Stomach smooth muscle (tissue), 2 donors: ENCODE data around the gene HSP90AA1.
"Not testable (repeated sequence)": the region's sequence is repeated elsewhere in the genome, so short reads cannot be mapped to it uniquely, and the experiment has no call there.

ENCODE experiments used
- H3K27ac ChIP-seq: one replicate; pipeline ENCODE4 v1.7.0; 2013; ENCODE audit warnings: mild to moderate bottlenecking, low read length, inconsistent platforms
- H3K27me3 ChIP-seq, 2 donors: one replicate each; pipeline ENCODE4 v1.7.0; 2013; ENCODE audit warnings: low read length in 2 of 2; ENCODE audit not compliant: insufficient read depth in 2 of 2, control insufficient read depth in 1 of 2
- H3K36me3 ChIP-seq, 2 donors: one replicate each; pipeline ENCODE4 v1.7.0; 2013; ENCODE audit warnings: low read length in 2 of 2; ENCODE audit not compliant: control insufficient read depth in 2 of 2, insufficient read depth in 2 of 2
- H3K4me1 ChIP-seq: one replicate; pipeline ENCODE4 v1.7.0; 2013; ENCODE audit warnings: low read length; ENCODE audit not compliant: control insufficient read depth, insufficient read depth
- H3K4me3 ChIP-seq, 2 donors: one replicate each; pipeline ENCODE4 v1.7.0; 2013; ENCODE audit warnings: low read length in 2 of 2
- H3K9ac ChIP-seq, 2 donors: one replicate each; pipeline ENCODE4 v1.7.0; 2013; ENCODE audit warnings: low read length in 2 of 2, mild to moderate bottlenecking in 1 of 2
- H3K9me3 ChIP-seq, 2 donors: one replicate each; pipeline ENCODE4 v1.7.0; 2013; ENCODE audit warnings: low read length in 2 of 2; ENCODE audit not compliant: control insufficient read depth in 2 of 2
- donor health status: healthy.
- donor health status: Pancreatic carcinoma.

HSP90AA1 gene

DNA sequence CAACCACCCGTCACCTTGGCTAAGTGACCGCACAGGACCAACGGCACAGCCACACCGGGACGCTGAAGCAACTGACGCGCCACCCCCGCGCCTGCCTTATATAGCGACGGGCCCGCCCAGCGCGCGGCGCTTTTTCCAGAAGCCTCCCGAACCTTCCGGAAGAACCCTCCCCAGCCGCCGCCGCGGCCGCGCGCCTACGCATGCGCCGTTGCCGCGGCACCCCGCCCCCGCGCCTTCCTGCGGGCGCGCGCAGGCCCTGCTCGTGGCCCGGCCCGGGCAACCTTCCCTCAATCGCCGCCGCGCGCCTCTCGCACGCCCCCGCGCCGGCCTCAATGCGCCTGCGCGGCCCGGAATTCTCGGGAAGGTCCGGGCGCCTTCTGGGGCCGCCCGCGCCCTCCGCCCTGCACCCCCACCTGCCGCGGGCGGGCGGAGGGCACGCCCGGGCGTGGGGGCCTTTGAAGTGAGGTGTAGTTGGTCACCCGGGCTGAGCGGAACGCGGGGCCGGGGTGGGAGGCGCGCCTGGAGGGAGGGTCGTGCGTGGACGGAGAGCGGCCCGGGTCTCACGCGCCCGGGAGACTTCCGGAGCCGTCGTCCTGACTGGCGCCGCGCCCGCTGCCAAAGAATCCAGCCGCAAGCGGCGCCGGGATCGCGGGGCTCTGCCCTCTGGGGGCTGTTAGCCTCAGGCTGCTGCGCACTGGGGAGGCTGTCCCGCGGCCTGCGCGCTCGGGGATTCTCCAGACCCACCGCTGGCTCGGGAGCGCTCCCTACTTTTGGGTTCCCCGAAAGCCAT, at the start of gene HSP90AA1:
HSP90AA1 (minus strand) TSS at position 73 of the 790 bp plus-strand sequence. CDS start 666 bp downstream, outside the sequence.
- no peaks in the 10 kb centered on the region for H3K27me3 ChIP-seq
- H3K36me3 ChIP-seq = peaks cover 25 to 35% of the 10 kb centered on the region in 2 donors
- H3K4me3 ChIP-seq = peak within 1 kb of the TSS; percentile 78 to 88
- peak within 1 kb of the TSS; percentile 87 to 95 for H3K9ac ChIP-seq
- peak within 1 kb of the TSS; percentile 93 for H3K27ac ChIP-seq
- no peaks in the 10 kb centered on the region for H3K9me3 ChIP-seq
- H3K4me1 ChIP-seq = peaks cover 29% of the 10 kb centered on the region

DNA sequence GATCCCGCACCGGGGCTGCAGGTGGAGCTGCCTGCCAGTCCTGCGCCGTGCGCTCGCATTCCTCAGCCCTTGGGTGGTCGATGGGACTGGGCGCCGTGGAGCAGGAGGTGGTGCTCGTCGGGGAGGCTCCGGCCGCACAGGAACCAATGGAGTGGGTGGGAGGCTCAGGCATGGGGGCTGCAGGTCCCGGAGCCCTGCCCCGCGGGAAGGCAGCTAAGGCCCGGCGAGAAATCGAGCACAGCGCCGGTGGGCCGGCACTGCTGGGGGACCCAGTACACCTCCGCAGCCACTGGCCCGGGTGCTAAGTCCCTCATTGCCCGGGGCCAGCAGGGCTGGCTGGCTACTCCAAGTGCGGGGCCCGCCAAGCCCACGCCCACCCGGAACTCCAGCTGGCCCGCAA, 48.6 kb upstream of the HSP90AA1 start:
- H3K4me3 ChIP-seq, H3K36me3 ChIP-seq, H3K27ac ChIP-seq, H3K27me3 ChIP-seq, H3K9me3 ChIP-seq, H3K4me1 ChIP-seq, H3K9ac ChIP-seq: not testable (repeated sequence)

DNA sequence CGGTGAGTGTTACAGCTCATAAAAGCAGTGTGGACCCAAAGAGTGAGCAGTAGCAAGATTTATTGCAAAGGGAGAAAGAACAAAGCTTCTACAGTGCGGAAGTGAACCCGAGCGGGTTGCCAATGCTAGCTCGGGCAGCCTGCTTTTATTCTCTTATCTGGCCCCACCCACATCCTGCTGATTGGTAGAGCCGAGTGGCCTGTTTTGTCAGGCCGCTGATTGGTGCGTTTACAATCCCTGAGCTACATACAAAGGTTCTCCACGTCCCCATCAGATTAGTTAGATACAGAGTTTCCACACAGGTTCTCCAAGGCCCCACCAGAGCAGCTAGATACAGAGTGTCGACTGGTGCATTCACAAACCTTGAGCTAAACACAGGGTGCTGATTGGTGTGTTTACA, 47.9 kb upstream of the HSP90AA1 start:
- not testable (repeated sequence) for H3K4me1 ChIP-seq, H3K27me3 ChIP-seq, H3K36me3 ChIP-seq, H3K9me3 ChIP-seq, H3K9ac ChIP-seq, H3K27ac ChIP-seq, H3K4me3 ChIP-seq

DNA sequence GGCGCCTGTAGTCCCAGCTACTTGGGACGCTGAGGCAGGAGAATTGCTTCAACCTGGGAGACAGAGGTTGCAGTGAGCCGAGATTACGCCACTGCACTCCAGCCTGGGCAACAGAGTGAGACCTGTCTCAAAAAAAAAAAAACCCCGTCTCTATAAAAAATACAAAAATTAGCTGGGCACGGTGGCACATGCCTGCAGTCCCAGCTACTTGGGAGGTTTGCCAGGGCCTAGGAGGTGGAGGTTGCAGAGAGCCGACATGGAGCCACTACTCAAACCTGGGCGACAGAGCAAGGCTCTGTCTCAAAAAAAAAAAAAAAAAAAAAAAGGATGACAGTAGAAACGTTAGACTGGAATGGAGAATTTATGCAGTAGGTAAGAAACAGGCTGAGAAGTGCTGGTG, 47.2 kb upstream of the HSP90AA1 start:
- H3K27ac ChIP-seq, H3K4me1 ChIP-seq, H3K27me3 ChIP-seq, H3K9ac ChIP-seq, H3K9me3 ChIP-seq, H3K36me3 ChIP-seq, H3K4me3 ChIP-seq: not testable (repeated sequence)

DNA sequence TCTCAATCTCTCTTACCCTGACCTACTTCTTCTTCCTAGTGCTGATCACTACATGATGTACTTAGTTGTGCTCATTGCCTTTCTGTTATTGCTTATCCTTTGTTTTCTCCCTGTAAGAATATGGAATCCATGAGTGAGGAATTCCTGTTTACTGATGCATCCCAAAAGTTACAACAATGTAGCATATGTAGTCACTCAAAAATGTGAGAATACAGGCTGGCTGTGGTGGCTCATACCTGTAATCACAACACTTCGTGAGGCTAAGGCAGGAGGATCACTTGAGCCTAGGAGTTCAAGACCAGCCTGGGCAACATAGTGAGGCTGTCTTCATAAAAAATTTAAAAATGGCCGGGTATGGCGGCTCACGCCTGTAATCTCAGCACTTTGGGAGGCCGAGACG, 44.9 kb upstream of the HSP90AA1 start:
- peaks cover 0 to 2% of the 10 kb centered on the region in 2 donors for H3K36me3 ChIP-seq
- H3K4me3 ChIP-seq = no peak overlapping the region
- H3K27me3 ChIP-seq = no peaks in the 10 kb centered on the region
- no peaks in the 10 kb centered on the region for H3K4me1 ChIP-seq
- H3K27ac ChIP-seq = no peak overlapping the region
- H3K9me3 ChIP-seq = no peaks in the 10 kb centered on the region
- H3K9ac ChIP-seq = no peak overlapping the region

DNA sequence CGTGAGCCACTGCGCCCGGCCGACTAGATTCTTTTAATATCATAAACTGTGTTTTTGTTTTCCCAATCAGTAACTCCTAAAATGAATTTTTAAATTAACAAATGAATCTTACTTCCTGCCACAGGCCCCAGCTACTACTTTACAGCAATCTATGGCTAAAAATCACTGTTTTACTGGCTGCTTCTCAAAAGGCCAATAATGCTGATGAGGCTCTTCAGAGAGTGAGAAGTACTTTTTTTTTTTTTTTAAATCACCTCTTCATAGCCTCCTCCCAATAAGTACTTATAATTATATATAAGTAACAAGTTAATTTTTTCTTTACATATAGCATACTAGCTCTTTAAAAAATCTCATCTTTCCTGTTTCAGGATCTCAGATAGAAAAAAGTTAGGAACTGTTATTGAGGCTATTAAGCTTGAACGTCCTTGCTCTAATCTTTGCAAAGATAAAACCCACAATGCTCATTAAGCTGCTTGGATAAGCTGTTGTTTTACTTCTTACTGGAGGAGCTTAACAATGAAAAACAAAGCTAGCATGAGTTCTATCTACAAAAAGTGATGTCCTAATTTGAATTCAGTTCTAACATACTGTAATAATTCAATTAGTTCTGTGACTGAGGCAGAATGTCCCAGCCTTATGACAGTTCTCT, 40.1 kb upstream of the HSP90AA1 start:
- Histone ChIP-seq H3K27ac (no peak overlapping the region), H3K9ac (no peak overlapping the region), H3K9me3 (no peaks in the 10 kb centered on the region), H3K27me3 (no peaks in the 10 kb centered on the region), H3K36me3 (peaks cover 0 to 2% of the 10 kb centered on the region in 2 donors), H3K4me1 (no peaks in the 10 kb centered on the region), H3K4me3 (no peak overlapping the region)

DNA sequence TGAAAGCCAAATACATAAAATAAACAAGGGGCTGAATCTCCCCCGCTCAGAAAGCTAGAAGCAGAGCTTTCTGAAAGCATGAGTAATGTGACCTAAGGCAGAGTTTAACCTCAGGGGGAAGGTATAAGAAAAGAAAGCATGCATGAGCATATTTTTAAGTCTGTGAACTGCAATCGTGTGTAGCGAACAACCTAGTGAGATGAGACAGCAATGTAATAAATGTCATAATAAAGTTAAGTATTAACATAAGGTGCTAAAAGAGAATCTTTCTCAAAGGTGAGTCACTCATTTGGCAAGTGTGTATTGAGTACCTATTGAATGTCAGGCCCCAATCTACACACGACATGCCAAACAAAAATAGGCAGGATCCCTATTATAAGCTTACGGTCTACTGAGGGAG, 38.7 kb upstream of the HSP90AA1 start:
- Histone ChIP-seq H3K4me3 (no peak overlapping the region), H3K27me3 (no peaks in the 10 kb centered on the region), H3K9ac (no peak overlapping the region), H3K9me3 (no peaks in the 10 kb centered on the region), H3K27ac (no peak overlapping the region), H3K4me1 (no peaks in the 10 kb centered on the region), H3K36me3 (no peaks in the 10 kb centered on the region)

DNA sequence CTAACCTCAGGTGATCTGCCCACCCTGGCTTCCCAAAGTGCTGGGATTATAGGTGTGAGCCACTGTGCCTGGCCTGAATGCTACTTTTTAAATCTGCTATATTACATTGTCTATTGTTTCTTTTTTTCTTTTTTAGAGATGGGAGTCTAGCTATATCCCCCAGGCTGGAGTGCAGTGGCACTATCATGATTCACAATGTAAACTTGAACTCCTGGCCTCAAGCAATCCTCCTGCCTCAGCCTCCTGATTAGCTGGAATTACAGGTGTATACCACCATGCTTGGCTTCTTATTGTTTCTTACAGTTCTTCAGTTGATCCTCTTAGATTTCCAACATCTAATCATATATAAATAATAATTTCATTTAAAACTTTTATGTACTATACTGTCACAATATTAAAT, 37.6 kb upstream of the HSP90AA1 start:
- no peak overlapping the region for H3K9ac ChIP-seq
- no peaks in the 10 kb centered on the region for H3K4me1 ChIP-seq

DNA sequence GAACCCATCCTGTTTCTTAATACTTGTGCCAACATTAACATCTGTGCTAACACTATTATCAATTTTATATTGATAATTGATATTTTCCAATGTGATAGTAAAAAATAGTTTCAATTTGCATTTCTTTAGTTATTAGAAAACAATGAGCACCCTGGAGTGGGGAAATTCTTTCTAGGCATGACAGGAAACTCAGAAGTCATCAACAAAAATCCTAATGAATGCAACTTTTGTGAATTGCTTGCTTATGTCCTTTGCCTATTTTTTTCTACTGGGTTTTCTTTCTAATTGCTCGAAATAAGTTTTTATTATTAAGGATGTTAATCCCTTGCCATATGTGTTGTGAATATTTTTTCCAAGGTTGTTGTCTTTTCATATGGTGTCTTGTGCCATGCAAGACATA, 34.7 kb upstream of the HSP90AA1 start:
- H3K4me3 ChIP-seq = no peak overlapping the region
- H3K27me3 ChIP-seq = no peaks in the 10 kb centered on the region
- H3K9ac ChIP-seq = no peak overlapping the region
- no peaks in the 10 kb centered on the region for H3K36me3 ChIP-seq
- H3K4me1 ChIP-seq = no peaks in the 10 kb centered on the region
- no peak overlapping the region for H3K27ac ChIP-seq
- no peaks in the 10 kb centered on the region for H3K9me3 ChIP-seq

More for the DNA sequence above, 37.6 kb upstream of the HSP90AA1 start:
- no peaks in the 10 kb centered on the region for H3K27me3 ChIP-seq
- H3K4me3 ChIP-seq = no peak overlapping the region
- no peaks in the 10 kb centered on the region for H3K36me3 ChIP-seq
- H3K27ac ChIP-seq = no peak overlapping the region
- no peaks in the 10 kb centered on the region for H3K9me3 ChIP-seq

DNA sequence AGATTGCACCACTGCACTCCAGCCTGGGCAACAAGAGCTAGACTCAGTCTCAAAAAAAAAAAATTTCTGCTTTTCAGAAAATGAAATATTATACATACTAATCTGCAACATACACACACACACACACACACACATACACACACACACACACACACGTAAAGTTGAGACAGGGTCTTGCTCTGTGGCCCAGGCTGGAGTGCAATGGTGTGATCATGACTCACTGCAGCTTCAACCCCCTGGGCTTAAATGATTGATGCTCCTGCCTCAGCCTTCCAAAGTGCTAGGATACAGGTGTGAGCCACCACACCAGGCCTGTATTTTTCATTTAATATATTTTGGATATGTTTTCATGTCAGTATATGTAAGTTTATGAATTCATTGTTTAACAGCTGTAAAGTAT, 34.0 kb upstream of the HSP90AA1 start:
- Histone ChIP-seq H3K4me3 (no peak overlapping the region), H3K9me3 (no peaks in the 10 kb centered on the region), H3K36me3 (no peaks in the 10 kb centered on the region), H3K27me3 (no peaks in the 10 kb centered on the region), H3K9ac (no peak overlapping the region), H3K4me1 (no peaks in the 10 kb centered on the region), H3K27ac (no peak overlapping the region)

DNA sequence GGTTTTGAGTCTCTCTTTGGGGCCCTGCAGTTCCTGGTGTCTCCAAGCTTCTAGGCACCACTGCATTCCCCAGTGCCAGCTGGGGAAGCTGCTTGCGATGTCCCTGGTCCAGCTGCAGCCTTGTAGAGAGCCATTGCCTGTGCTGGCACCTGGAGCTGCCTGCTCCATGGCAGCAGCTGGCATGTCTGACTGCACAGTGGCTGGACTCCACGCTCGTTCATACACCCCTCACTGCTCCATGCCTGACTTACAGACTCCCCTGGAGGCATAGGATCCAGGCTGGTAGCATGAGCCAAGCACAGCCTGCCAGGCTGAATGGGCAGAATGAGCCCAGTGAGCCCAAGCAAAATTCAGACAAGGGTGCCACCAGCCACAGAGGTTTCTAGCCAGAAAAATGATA, 31.0 kb upstream of the HSP90AA1 start:
- Histone ChIP-seq H3K27me3 (no peaks in the 10 kb centered on the region), H3K9ac (no peak overlapping the region), H3K4me3 (no peak overlapping the region), H3K9me3 (no peaks in the 10 kb centered on the region), H3K36me3 (no peaks in the 10 kb centered on the region), H3K4me1 (no peaks in the 10 kb centered on the region), H3K27ac (no peak overlapping the region)
